ENCODE data around the gene NEO1.
A peak's percentile ranks its signal among the peaks of the same experiment; 100 is the strongest.

The NEO1 gene

DNA sequence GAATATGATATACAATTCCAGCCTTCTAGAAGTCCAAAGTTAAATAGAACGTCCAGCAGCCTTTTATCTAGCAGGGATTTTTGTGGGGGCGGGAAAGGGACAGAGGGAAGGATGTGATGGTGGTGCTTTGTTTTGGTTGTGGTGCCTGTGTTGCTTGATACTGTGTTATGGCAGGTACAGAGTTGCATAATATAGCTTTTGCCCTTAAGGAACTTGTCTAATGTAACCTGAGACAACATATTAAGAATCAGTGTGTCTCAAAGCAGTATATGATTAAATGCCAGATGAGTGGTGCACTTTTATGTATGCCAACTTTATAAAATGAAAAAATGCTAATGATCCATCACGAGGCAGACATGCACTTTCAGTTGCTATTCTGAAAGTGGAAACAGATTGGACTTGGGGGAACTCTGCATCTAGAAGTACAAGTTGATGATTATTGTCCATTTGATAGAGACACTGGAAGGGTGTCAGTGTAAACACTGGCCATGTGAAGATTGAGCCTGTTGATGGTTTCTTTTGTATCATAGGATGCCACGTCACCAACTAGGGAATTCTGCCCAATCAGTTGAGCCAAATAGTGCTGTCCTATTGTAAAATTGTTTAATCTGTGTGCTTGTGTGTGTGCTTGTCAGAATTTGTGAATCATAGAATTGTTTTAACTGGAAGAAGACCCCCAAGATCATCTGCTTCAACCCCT is 23.0 kb downstream of the NEO1 start:
- no peak for DNase-seq

DNA sequence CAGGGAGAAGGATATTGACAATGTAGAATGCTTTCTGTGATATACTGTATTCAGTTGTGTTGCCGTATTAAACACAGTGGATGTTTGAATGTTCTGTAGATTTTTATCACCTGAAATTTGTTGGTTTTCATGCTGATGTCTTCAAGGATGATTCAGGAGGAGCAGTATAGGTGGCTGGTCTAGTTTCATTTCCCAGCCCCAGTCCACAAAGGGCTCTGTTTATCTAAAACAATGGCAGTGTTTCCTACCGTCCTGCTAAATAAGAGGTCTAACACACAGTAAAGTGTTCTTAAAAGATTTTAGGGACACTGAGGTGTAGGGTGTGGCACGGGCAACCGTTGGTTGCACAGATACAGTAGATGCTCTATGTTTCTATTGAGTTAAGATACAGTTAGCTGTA is 26.0 kb downstream of the NEO1 start:
- no peak for DNase-seq

DNA sequence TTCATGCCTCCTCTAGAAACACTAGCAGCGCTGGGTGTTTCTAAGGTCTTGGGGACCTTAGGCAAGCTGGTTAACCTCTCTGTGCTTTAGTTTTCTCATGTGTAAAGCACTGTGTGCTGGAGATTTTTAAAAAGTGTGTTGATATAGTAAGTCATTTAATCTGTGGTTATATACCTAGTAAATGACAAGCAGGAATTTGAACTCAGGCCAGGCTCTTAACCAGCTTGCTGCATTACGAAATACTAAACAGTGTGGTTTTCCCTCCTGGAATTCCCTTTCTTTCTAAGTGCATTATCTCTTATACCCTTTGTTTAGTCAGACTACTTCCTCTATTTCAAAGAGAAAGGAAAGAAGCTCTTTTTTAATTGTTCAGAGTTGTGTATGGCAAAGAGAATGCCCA is 26.5 kb downstream of the NEO1 start:
- DNase-seq: peak; percentile 86

DNA sequence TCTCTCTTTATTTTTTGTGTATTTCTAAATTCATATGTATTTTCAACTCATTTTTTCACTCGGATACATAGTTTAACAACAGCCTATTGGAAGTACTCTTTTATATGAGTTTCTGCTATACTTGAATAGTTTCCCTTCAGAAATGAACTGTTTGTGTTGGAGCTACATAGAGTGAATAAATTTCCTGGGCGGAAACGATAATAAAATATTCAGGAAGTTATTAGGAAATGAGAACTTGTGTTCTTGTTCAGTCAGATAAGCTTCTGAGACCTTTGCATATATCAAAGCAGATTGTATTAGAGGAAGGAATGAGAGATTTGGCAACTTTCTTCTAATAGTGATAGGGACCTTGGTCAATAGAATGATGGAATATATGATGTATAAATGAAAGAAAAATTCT is 27.3 kb downstream of the NEO1 start:
- no peak for DNase-seq

DNA sequence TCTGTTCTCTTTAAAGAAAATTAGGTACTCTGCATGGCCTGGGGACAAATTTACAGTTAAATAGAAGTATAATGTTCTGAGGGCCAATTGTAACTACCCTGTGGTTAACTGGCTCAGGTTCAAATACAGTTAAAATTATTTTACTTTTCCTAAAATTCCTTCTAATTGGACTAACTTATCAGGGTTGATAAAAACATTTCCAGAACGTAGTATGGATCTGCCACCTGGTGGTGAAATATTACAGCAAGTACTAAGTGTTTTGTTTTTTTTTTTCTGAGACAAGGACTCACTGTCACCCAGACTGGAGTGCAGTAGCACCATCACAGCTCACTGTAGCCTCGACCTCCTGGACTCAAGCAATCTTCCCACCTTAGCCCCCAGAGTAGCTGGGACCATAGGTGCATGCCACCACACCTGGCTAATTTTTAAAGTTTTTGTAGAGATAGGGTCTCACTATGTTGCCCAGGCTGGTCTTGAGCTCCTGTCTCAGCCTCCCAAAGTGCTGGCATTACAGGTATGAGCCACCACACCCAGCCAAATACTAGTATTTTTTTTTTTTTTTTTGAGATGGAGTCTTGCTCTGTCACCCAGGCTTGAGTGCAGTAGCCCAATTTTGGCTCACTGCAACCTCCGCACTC is 29.2 kb downstream of the NEO1 start:
- DNase-seq: peak; percentile 63

DNA sequence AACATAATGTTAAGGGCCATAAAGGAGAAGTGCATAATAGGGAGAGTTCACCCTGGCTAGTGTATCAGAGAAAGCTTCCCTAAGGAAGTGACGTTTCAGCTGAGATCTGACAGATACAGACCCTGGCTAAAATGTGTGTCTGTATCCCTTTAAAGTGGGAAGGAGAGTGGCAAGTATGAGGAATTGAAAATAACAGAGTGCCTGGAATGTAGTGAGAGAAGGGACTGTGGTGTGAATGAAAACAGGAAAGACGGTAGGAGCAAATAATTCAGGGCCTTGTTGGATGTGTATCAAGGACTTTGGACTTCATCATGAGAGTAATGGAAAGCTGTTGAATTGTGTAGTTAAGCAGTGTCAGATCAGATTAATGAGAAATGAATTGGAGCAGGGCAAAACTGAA is 30.5 kb downstream of the NEO1 start:
- DNase-seq: no peak

DNA sequence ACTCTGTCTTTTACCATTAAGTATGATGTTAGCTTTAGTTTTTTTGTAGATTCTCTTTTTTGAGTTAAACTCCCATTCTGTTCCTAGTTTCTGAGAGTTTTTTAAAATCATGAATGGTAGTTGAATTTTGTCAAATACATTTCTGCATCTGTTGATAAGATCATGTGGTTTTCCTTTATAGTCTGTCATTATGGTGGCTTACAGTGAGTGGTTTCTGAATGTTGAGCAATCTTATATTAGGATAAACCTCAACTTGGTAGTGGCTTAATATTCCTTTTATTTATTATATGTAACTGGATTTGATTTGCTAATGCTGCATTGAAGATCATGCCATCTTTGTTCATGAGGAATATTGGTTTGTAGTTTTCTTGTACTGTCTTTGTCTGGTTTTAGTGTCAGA is 34.8 kb downstream of the NEO1 start:
- DNase-seq: no peak

DNA sequence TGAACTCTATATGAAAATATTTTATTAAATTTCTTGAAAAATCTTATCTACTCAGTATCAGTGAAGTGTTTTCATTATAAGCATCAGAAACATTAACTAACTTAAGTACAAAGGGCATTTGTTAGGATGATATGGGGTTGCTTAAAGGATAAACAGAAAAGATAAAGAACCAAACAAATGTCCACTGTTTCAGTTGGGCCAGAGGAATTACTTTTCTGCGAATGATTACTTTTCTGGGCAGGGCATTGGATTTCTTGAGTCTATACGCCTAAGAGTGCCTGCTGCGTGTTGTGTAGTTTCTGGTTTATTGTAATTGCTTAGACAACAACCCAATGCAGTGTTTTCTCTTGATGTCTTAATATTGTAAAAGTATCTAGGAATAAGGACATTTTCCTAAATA is 52.8 kb downstream of the NEO1 start:
- DNase-seq: no peak

DNA sequence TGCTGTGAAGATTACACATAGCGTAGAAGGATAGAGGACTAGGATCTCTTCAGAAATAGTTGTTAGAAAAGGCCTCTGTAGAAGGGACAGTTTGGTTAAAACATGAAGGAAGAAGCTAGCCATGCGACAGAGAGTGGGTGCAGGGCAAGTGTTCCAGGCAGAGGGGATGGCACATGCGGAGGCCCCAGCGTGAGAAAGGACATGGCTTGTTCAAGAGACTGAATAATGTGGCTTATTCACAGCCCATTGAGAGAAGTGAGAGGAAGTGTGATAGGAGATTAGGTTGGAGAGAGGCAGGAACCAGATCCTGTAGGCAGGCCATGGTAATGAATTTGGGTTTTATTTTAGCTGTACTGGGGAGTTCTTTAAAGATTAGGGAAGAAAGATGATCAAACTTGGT is 56.4 kb downstream of the NEO1 start:
- DNase-seq: no peak

DNA sequence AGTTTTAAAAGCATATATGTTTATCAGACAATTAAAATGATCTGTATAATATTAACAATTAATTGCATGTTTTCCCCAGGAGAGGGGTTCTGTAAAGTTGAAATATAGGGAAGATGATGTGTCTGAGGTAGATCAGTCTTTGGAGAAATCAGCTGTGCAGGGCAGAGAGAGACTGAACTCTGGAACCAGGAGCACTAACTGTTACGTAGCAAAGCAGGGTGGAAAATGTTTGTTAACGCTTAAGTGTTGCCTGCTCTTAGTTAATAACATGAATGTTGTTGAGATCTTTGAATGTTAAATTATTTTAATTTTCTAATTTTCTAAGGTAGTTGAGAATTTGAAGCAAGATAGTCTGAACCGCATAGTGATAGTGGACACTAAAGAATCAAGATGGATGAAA is 57.5 kb downstream of the NEO1 start:
- no peak for DNase-seq

DNA sequence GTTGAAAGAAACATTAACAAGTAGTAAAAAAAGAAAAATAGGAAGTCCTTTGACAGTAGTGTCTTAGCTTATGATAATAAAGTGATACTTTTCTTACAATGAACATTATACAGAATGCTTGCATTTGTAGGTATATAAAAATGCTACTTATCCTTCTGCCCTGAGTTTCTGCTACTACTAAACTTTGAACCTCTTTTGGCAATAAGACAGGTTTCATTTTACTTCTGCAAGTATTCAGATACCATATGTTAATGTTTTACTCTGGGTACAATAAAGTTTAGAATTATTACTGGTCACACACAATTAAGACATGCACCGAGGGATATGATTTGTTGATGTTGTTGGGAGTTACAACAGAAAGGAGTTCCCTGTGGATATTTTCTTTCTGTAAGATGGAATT is 57.9 kb downstream of the NEO1 start:
- no peak for DNase-seq

DNA sequence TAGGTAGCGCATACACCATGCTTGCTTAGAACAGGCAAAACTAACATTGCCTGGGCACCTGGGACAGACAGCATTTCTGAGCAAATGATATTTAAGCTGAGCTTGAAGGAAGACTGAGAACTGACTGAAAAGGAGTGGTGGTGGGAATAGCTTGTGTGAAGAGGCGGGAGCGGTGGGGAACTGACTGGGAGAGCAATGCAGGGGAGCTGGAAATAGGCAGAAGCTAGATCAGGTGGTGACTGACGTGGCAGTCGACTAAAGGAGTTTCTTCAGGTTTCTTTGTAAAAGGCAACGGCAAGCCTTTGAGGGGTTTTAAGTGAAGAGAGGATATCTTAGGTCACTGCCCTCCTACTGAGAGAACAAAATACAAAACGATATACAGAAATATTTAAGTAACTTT is 61.8 kb downstream of the NEO1 start:
- no peak for DNase-seq

DNA sequence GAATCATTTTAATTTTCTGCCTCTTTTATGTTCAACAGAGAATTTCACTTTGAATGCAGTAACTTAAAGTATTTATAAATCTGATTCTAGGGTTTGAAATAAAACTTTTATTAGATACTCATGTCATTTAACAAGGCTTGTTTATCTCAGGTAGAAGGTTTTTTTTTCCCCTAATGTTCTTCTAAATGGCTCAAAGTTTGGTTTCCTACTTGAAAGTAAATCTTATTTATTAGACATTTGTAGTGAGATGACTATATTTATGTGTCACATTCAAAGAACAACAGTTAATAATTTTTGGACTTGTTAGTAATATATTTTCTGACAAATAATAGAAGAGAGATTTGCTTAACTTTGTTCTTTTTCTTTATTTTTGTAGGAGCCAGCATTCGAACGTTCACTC is 63.9 kb downstream of the NEO1 start:
- DNase-seq: no peak

DNA sequence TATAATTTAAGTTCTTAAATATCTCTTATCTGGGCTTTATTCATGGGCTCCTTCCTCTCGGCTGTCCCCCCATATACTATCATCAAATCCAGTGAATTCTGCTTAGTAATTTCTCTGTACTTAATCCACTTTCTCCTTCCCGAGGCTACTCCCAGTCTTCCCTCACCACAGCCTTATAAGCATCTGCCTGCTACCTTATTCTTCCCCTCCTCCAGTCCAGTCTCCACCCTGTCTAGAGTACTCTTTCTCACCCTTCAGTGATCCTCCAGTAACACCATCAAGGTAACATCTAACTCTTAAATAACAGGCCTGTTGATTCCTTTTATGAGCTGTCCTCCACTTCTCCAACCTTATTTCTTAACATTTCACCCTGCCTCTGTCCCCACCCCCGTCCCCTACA is 65.8 kb downstream of the NEO1 start:
- DNase-seq: no peak

DNA sequence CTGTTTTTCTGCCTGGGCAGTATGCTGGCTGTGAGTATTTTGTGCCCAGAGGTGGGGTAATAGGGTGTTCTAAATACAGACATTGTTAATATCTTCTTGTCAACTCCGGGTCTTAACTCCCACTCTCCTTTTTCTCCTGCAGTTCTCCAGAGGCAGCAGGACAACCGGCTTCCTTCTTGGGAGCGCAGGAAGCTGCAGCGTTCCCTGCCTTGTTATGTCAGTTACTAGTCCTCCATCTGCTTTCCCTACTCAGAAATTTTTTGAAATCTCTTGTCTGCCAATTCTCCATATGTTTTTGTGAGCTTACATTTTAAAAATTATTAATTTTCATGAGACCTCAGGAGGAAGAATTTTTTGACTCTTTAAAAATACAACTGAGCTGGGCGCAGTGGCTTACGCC is 67.2 kb downstream of the NEO1 start:
- no peak for DNase-seq

DNA sequence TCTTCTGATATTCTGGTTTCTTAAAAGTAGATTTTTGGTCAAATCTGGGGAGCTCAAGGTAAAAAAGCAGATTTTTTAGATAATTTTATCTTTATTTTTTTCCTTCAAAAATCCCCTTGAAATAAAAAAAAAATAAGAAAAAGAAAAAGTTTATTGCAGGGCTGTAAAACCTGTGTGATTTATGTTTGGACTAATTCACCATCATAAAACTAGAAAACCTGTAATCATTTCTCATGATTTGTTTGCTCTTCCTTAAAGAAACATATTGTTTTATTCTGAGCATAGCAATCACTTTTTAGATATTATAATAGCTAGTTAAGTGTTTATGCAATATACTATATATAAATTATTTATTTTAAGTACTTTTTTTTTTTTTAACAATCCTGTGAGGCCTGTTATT is 68.0 kb downstream of the NEO1 start:
- DNase-seq: no peak

DNA sequence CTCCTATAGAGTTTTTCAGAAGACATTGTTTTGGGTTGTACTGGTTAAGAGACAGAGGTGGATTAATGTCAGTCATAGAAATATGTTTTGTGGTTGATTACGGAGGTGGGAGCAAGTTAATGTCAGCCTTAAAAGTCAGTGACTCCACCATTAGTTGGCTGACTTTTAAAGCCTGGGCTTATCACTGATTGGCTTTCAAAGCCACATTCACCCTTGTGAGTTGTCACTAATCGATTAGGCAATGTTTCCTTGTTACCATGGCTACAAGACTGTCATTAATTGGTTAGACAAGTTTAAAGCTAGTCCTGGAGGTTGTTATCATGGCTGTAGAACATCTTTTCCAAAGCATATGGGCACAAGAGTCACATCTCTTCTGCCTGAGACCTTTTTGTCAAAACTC is 73.0 kb downstream of the NEO1 start:
- peak; percentile 20 for DNase-seq

DNA sequence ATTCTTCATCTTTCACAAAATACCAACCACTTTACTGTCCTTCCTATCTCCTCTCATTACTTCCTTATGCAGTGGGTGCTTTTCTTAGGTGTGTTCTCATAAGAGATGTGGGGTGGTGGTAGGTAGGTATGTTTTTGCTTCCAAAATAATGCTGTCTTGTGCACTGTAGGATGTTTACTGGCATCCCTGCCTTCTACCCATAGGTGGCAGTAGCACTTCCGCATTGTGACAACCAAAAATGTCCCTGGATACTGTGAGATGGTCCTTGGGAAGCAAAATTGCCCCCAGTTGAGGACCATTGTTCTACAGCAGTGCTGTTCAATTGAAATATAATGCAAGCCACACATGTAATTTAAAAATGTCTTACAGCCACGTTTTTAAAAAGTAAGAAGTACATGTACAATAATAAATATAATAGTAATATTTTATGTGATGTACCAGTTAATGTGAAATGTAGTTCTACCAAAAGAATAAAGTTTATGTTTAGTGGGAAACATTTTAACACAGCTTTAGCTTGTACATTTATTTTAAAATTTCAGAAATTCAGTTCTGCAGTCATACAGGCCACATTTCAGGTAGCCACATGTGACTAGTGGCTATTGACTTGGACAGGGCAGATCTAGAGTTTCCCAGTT is 75.2 kb downstream of the NEO1 start:
- peak; percentile 19 for DNase-seq

DNA sequence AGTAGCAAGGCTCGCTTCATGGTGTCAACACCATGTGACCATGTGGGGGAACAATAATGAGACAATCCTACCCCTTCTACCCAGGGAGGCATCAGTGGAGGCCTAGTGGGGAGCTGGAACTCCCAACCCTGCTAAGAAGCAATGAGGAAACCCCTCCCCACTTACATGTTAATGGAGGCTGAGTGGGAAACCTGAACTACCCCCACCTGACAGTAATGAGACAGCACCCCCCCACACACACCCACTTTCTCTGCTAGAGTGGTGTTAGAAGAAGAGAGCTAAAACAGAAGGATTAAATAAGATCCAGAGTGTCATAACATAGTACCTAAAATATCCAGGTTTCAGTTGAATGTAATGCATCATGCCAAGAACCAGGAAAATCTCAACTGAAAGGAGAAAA is 78.6 kb downstream of the NEO1 start:
- DNase-seq: no peak

DNA sequence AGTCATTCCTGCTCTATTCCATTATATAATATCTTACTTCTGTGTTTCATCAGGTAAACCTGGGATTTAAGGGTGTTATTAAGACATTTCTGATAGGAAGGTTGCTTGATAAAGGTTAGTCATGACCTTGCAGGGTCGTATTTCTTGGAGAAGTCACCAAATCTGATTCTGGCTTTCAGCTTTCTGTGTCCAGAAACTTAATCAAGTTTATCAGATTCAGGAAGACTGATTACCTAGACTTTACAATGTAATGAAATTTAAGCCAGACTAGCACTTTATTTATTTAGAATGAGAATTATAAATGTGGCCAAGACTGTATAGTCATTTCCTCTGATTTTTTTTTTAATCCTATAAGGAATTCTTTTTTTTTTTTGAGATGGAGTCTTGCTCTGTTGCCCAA is 81.9 kb downstream of the NEO1 start:
- no peak for DNase-seq

DNA sequence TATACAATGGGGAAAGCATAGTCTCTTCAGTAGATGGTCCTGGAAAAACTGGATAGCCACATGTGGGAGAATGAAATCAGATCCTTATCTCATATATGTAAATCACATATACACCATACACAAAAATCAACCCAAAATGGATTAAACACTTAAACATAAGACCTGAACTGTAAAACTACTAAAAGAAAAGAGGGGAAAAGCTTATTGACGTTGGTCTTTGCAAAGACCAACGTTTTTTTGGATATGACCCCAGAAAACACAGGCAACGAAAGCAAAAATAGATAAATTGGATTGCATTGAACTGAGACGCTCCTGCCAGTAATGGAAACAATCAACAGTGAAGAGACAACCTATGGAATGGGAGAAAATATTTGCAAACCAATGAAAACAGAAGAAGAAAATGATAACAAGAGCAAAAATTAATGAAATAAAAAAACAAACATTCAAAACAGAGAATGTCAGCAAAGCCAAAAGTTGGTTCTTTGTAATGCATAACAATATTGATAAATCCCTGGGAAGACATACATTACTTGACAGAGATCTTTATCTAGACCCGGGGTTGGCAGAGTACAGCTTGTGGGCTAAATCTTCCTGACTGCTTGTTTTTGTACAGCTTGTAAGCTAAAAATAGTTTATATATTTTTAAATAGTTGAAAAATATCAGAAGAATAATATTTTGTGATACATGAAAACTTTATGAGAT is 86.9 kb downstream of the NEO1 start:
- DNase-seq: no peak

DNA sequence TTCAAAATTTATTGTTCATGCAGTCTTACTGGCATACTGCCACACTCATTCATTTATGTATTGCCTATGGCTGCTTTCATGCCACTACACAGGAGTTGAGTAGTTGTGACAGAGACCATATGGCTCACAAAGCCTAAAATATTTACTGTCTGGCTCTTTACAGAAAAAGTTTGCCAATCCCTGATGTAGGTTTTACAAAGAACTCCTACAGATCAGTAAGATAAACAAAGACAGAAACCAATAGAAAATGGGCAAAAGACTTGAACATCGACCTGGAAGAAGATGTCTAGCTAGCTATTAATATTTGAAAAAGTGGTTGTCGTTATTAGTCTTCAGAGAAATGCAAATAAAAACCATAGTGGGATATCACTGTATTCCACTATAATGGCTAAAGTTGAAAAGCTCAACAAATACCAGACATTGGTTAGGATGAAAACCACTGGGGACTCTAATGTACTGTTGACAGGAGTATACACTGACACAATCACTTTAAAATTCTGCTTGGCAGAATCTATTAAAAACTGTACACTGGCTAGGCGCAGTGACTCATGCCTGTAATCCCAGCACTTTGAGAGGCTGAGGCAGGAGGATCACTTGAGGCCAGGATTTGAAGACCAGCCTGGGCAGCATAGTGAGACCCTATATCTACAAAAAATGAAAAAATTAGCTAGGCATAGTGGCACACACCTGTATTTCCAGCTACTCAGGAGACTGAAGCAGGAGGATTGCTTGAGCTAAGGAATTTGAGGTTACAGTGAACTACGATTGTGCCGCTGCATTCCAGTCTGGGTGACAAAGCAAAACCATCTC is 87.7 kb downstream of the NEO1 start:
- peak; percentile 10 for DNase-seq

DNA sequence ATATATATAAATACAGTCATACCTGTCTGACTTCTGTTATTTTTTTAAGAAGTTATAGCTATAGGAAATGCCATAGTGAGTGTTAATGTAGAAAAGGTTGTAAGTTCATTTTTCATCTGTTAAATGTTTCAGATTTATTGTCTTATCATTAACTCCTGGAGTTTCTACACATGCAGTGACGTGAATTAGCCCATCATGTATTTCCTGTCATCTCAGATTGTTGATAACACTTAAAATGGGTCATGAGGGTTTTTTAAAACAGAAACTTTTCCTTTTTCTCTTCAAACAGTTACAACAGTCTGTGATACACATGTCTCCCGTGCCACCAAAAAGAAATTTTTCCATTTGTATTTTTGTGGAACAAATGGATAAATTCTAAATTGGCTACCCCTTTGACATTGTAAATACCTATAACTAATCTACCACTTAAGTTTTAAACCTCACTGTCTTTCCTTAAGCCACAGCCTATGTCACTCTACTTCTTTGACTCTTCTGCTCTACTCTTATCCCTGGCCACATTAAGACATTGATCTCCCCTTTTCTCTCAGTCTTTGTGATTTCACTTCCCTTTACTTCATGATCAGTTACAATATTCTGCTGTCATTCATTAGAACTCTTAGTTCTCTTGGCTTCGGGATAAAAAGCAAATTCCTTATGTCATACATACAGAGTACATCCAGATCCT is 89.1 kb downstream of the NEO1 start:
- DNase-seq: no peak

All from fibroblast of skin of right quadriceps (primary cell).